HCT116 (cell line): Measurements from ENCODE around the gene ZNF860. TPM values are rescaled to one million over a fixed set of nuclear protein-coding genes. Genes with fewer than 3 reads are reported as not detected.

Source experiments
- ATAC-seq: fragments of 200-7000 bp; cut with Tn5 transposase; 2 replicates; pipeline ENCODE4 v1.9.1; 2020; ENCODE audit warnings: mild to moderate bottlenecking, moderate library complexity
- BruUV-seq: library from RNA; stranded (reverse); fragments of 400-500 nt; replicated peaks from 2 replicates; lab custom pipeline; 2021; lab: Mats Ljungman, UMichigan
- CTCF ChIA-PET: fragments of 300-600 bp; sonication (Branson Sonifier 250); formaldehyde crosslinking; loops from one replicate; lab custom pipeline; 2021; ENCODE audit warnings: antibody characterized with exemption; lab: Charles Lee
- POLR2A ChIA-PET: fragments of 300-600, 350-600 bp; sonication (Branson Sonifier 250); formaldehyde crosslinking; loops from one replicate; lab custom pipeline; 2021; ENCODE audit warnings: antibody characterized with exemption; lab: Charles Lee
- RAD21 ChIA-PET, 2 experiments: fragments of 300-600 bp; sonication (Branson Sonifier 250); formaldehyde crosslinking; loops; one replicate each; lab custom pipeline; 2023; ENCODE audit warnings: low total read pairs in 2 of 2; ENCODE audit not compliant: uncharacterized antibody in 2 of 2, unreplicated experiment in 2 of 2, low non-redundant PET in 1 of 2; lab: Charles Lee
- DNase-seq: peaks from one replicate; pipeline ENCODE4 v3.0.0-alpha.2; 2010; ENCODE audit warnings: low read depth, low spot score
- H2AFZ ChIP-seq: fragments of 200-600 bp; shearing (Covaris generic), sonication (generic); 2 replicates; pipeline ENCODE4 v1.6.1; 2017; ENCODE audit warnings: low read depth, mixed run types, mixed read lengths, antibody characterized with exemption, low read length; ENCODE audit not compliant: poor library complexity, severe bottlenecking
- H3K27ac ChIP-seq: 2 replicates; pipeline ENCODE4 v1.5.1; 2012; ENCODE audit warnings: low read depth, low read length
- H3K27me3 ChIP-seq: fragments of 200-600 bp; sonication (generic); 2 replicates; pipeline ENCODE4 v1.6.1; 2016; ENCODE audit warnings: mixed run types, low read length, mixed read lengths; ENCODE audit not compliant: insufficient read depth
- H3K36me3 ChIP-seq, 2 experiments: fragments of 200-500 bp in 1 of 2; fragments of 200-600 bp in 1 of 2; sonication (Bioruptor generic) in 1 of 2; sonication (generic) in 1 of 2; 2 replicates each; pipeline versions ENCODE4 v1.5.1 to v1.6.1; 2014 to 2016; ENCODE audit warnings: low read length in 2 of 2, inconsistent platforms in 1 of 2, mixed read lengths in 1 of 2, mixed run types in 1 of 2; ENCODE audit not compliant: insufficient read depth in 2 of 2, control insufficient read depth in 1 of 2
- H3K4me1 ChIP-seq, 2 experiments: fragments of 200-600 bp in 1 of 2; sonication (generic) in 1 of 2; 2 replicates each; pipeline versions ENCODE4 v1.5.1 to v1.6.1; 2012 to 2017; ENCODE audit warnings: low read length in 2 of 2, inconsistent platforms in 1 of 2, mild to moderate bottlenecking in 1 of 2, mixed read lengths in 1 of 2, mixed run types in 1 of 2, moderate library complexity in 1 of 2; ENCODE audit not compliant: insufficient read depth in 2 of 2, control insufficient read depth in 1 of 2
- H3K4me2 ChIP-seq: fragments of 200-600 bp; sonication (generic); 2 replicates; pipeline ENCODE4 v1.6.1; 2017; ENCODE audit warnings: mixed run types, low read length, mixed read lengths
- H3K4me3 ChIP-seq, 2 experiments: fragments of 200-600 bp in 1 of 2; sonication (generic) in 1 of 2; replicated peaks in 1 of 2; 2 replicates each; pipeline ENCODE4 v1.5.1; 2011 to 2016; ENCODE audit warnings: low read length in 2 of 2, control low read depth in 1 of 2, low read depth in 1 of 2, mild to moderate bottlenecking in 1 of 2, mixed read lengths in 1 of 2, mixed run types in 1 of 2
- H3K79me2 ChIP-seq: fragments of 200-600 bp; sonication (generic); 2 replicates; pipeline ENCODE4 v1.6.1; 2017; ENCODE audit warnings: mild to moderate bottlenecking, mixed run types, low read length, moderate library complexity, mixed read lengths; ENCODE audit not compliant: insufficient read depth
- H3K9ac ChIP-seq: fragments of 200-600 bp; sonication (generic); 2 replicates; pipeline ENCODE4 v1.6.1; 2016; ENCODE audit warnings: low read length, mixed read lengths
- H3K9me2 ChIP-seq: fragments of 200-600 bp; sonication (generic), shearing (Covaris generic); 2 replicates; pipeline ENCODE4 v1.6.1; 2017; ENCODE audit warnings: mixed run types, mild to moderate bottlenecking, moderate library complexity; ENCODE audit not compliant: insufficient read depth
- H3K9me3 ChIP-seq, 2 experiments: fragments of 200-500 bp in 1 of 2; fragments of 200-600 bp in 1 of 2; sonication (Bioruptor generic) in 1 of 2; sonication (generic) in 1 of 2; 2 replicates each; pipeline ENCODE4 v1.6.1; 2014 to 2017; ENCODE audit warnings: low read length in 2 of 2, mixed read lengths in 2 of 2, inconsistent platforms in 1 of 2, low read depth in 1 of 2, mild to moderate bottlenecking in 1 of 2, mixed run types in 1 of 2, moderate library complexity in 1 of 2; ENCODE audit not compliant: control insufficient read depth in 1 of 2, insufficient read depth in 1 of 2
- H4K20me1 ChIP-seq: fragments of 200-600 bp; sonication (generic), shearing (Covaris generic); 2 replicates; pipeline ENCODE4 v1.6.1; 2017; ENCODE audit warnings: mixed run types, mild to moderate bottlenecking, moderate library complexity; ENCODE audit not compliant: insufficient read depth
- CBX3 ChIP-seq: IDR thresholded peaks from 2 replicates; pipeline ENCODE4 v1.6.1; 2012; ENCODE audit warnings: low read depth
- EZH2phosphoT487 ChIP-seq: fragments of 200-600 bp; IDR thresholded peaks from 2 replicates; pipeline ENCODE4 v1.6.1; 2018; ENCODE audit warnings: antibody characterized with exemption, borderline replicate concordance
- POLR2A ChIP-seq: IDR thresholded peaks from 2 replicates; pipeline ENCODE4 v1.7.0; 2011; ENCODE audit warnings: borderline replicate concordance; ENCODE audit not compliant: insufficient read depth, insufficient read length; ENCODE audit errors: extremely low read depth
- POLR2AphosphoS5 ChIP-seq: IDR thresholded peaks from 2 replicates; pipeline ENCODE4 v1.6.1; 2011; ENCODE audit warnings: mild to moderate bottlenecking, low read depth, low read length, moderate library complexity
- SP1 ChIP-seq: IDR thresholded peaks from 2 replicates; pipeline ENCODE4 v1.6.1; 2012; ENCODE audit warnings: low read depth
- YY1 ChIP-seq: IDR thresholded peaks from 2 replicates; pipeline ENCODE4 v1.6.1; 2011; ENCODE audit warnings: low read length, low read depth, moderate library complexity, mild to moderate bottlenecking; ENCODE audit not compliant: insufficient replicate concordance; ENCODE audit errors: extremely low read depth
- ZNF274 ChIP-seq: fragments of 200-500 bp; sonication (Bioruptor generic); IDR thresholded peaks from 2 replicates; pipeline ENCODE4 v1.6.1; 2014; ENCODE audit warnings: mild to moderate bottlenecking, low read depth, low read length, inconsistent platforms
- intact Hi-C: fragments of 100-400 bp; cut with micrococcal nuclease; formaldehyde crosslinking; loops from 2 replicates; pipeline ENCODE4 v1.10.0; 2022
- total RNA-seq: library from RNA; stranded (reverse); gene quantifications from one replicate; pipeline ENCODE4 v1.2.1, GENCODE V29; 2021; ENCODE audit not compliant: unreplicated experiment
- TF ChIP-seq, protein P1 (sequence below): IDR thresholded peaks from 2 replicates; pipeline ENCODE4 v1.6.1; 2012
- TF ChIP-seq, protein P2 (sequence below), 3 experiments: fragments of 200-600 bp in 1 of 3; sonication (generic) in 1 of 3; IDR thresholded peaks in 2 of 3; conservative IDR thresholded peaks in 1 of 3; 2 replicates each; pipeline ENCODE4 v1.5.1; 2012 to 2017; ENCODE audit warnings: low read depth in 2 of 3, low read length in 2 of 3, antibody characterized with exemption in 1 of 3, borderline replicate concordance in 1 of 3, control low read depth in 1 of 3, mild to moderate bottlenecking in 1 of 3, mixed read lengths in 1 of 3, mixed run types in 1 of 3, moderate library complexity in 1 of 3; ENCODE audit not compliant: insufficient read depth in 1 of 3

The ZNF860 gene
- total RNA-seq, 1 experiment from 2014 or later = 2.9 TPM

DNA sequence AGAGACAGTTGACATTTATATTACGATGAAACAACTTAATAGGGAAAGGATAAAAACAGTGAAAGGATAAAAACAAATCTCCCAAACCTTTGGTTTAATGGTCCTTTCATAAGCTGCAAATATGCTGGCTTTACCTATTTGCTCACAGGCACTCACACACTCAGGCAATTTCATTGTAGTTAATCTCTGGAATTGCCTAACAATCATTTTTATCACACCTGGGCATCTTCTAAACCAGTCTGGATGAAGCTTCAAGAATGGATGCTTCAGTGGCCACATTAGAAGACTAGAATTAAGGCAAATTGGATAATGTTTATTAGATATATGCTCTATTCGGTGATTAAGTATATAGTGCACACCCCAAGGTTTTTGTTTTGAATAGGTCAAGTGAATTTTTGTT lies 14.0 kb upstream of the ZNF860 start:
- Histone ChIP-seq H3K4me3 (no peak overlapping the region), H4K20me1 (no peaks in the 10 kb centered on the region), H3K79me2 (peaks cover 24% of the 10 kb centered on the region), H3K27me3 (no peaks in the 10 kb centered on the region), H3K9me3 (no peaks in the 10 kb centered on the region), H2AFZ (no peak overlapping the region), H3K36me3 (no peaks in the 10 kb centered on the region), H3K4me2 (peak overlapping the region; percentile 73), H3K9me2 (no peaks in the 10 kb centered on the region), H3K27ac (peak overlapping the region; percentile 46; the same call in 1 of the 2 replicates), H3K9ac (no peak overlapping the region; the same call in 1 of the 2 replicates), H3K4me1 (peaks cover 36 to 48% of the 10 kb centered on the region in 2 experiments)
- intact Hi-C loops = no loop called here
- RAD21 ChIA-PET = no interaction called here
- TF ChIP-seq SP1 (no peak), ZNF274 (no peak), POLR2AphosphoS5 (no peak), YY1 (no peak), POLR2A (no peak), CBX3 (no peak), EZH2phosphoT487 (no peak)
- TF ChIP-seq, protein P1, sequence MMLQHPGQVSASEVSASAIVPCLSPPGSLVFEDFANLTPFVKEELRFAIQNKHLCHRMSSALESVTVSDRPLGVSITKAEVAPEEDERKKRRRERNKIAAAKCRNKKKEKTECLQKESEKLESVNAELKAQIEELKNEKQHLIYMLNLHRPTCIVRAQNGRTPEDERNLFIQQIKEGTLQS = no peak
- TF ChIP-seq, protein P2, sequence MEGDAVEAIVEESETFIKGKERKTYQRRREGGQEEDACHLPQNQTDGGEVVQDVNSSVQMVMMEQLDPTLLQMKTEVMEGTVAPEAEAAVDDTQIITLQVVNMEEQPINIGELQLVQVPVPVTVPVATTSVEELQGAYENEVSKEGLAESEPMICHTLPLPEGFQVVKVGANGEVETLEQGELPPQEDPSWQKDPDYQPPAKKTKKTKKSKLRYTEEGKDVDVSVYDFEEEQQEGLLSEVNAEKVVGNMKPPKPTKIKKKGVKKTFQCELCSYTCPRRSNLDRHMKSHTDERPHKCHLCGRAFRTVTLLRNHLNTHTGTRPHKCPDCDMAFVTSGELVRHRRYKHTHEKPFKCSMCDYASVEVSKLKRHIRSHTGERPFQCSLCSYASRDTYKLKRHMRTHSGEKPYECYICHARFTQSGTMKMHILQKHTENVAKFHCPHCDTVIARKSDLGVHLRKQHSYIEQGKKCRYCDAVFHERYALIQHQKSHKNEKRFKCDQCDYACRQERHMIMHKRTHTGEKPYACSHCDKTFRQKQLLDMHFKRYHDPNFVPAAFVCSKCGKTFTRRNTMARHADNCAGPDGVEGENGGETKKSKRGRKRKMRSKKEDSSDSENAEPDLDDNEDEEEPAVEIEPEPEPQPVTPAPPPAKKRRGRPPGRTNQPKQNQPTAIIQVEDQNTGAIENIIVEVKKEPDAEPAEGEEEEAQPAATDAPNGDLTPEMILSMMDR (IDR thresholded peaks at IDR 0.05 in 2 of 3, conservative IDR thresholded peaks at IDR 0.05 in 1 of 3; ENCODE audit: borderline replicate concordance in 1 of 3, insufficient read depth in 1 of 3, low read depth in 2 of 3, low read length in 2 of 3) = no peak
- POLR2A ChIA-PET = no interaction called here
- ATAC-seq = no peak
- CTCF ChIA-PET = no interaction called here
- no peak for DNase-seq
- BruUV-seq = no TSS peak
